GOT3 (cell line): ENCODE measurements around the gene GPR39.
A peak's percentile ranks its signal among the peaks of the same experiment; 100 is the strongest.

ENCODE experiments used
- DNase-seq: peaks from one replicate; lab custom pipeline; 2025; ENCODE audit warnings: mixed read lengths; lab: John Stamatoyannopoulos, UW

Gene GPR39

GRCh38 chr2:132414081-132414480 is 2.5 kb upstream of the GPR39 start:
- DNase-seq = no peak

GRCh38 chr2:132415256-132415914 is 1.2 kb upstream of the GPR39 start:
- DNase-seq = no peak

DNA sequence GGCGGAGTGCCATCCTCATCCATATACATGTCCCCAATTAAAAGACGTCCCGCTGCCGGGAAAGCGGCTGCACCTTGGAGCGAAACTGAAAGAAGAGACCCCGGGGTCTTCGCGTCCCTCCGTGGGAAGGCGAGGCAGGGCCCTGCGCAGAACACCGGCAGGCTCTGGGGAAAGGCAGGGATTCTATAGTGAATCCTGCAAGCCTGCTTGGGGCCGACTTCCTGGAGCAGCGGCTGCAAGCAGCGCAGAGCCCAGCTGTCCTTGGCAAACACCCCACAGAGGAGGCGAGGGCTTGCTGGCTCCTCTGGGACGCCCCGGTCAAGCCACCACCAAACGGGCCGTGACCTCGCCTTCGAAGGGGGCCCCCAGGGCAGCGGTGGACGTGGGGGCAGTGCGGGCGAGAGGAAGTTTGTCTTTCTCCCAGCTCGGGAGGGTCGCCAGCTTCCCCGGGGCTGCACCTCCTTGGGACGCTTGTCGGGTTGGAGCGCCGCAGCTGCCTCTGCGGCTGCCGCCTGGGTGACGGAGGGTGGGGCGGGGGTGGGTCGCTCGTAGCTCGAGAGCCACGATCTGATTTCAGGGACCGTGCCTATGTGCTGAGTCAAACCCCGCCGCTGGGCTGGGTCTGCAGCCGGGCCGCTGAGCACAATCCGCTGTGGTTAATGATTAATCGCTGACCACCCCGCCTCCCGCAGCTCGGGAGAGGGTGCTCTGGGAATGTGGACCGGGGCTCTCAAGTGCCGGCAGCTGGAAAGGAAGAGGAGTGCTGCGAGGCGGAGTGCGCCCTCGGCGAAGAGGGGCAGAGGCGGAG is 486 bp upstream of the GPR39 start:
- DNase-seq = peak; percentile 73

DNA sequence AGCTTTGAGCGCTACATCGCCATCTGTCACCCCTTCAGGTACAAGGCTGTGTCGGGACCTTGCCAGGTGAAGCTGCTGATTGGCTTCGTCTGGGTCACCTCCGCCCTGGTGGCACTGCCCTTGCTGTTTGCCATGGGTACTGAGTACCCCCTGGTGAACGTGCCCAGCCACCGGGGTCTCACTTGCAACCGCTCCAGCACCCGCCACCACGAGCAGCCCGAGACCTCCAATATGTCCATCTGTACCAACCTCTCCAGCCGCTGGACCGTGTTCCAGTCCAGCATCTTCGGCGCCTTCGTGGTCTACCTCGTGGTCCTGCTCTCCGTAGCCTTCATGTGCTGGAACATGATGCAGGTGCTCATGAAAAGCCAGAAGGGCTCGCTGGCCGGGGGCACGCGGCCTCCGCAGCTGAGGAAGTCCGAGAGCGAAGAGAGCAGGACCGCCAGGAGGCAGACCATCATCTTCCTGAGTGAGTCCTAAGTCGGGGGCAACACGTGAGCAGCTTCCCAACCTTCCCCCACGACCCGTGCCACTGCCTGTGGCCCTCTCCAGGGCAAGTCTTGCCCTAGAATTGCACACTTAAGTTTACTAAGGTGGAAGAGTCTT is 928 bp downstream of the GPR39 start:
- DNase-seq = no peak

- DNase-seq = no peak
These were observed 2.6 kb downstream of the GPR39 start for GRCh38 chr2:132419235-132419634.

GRCh38 chr2:132419941-132420340 is 3.3 kb downstream of the GPR39 start:
- DNase-seq = no peak

DNA sequence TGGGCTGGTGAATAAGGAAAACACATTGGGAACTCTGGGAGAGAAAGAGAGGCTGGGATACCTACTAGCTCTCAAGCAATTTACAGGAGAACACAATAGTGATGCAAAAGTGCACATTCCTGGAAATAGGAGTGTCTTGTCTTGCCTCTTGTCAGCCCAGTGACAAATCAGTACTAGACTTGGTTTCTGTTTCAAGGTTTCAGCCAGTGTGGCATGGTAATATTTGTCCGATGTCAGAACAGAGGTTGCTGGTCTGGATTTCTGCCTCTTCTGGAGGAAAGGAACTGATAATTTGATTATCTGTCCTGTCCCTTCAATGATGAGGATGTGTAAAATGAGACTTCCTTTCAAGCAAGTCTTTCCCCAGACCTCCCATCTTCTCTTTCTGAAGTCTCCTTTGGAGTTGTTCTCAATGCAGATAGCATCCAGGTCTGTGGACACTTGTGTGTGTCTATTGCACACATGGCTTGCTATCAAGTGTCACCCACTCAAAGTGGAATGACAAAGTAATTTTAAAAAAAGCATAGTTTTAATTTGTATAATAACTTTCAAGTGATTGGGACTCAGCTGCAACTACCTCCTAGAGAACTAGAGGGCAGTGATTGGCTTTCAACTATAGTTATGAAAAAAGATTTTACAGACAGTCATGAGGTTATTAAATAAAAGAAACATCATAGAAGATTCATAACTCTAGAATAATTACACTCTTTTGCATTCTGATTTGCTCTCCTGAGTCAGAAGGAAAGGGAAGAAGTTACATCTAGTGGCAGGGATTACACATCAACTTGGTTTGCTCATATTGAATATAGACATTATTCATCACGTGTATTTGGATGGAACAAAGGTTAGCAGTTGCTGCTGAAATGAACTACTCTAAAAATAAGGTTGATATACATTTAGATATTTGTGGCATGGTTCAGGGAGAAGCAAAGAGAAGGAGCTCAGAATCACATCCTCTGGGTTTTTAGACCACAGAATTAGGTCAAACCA is 4.5 kb downstream of the GPR39 start:
- no peak for DNase-seq

DNA sequence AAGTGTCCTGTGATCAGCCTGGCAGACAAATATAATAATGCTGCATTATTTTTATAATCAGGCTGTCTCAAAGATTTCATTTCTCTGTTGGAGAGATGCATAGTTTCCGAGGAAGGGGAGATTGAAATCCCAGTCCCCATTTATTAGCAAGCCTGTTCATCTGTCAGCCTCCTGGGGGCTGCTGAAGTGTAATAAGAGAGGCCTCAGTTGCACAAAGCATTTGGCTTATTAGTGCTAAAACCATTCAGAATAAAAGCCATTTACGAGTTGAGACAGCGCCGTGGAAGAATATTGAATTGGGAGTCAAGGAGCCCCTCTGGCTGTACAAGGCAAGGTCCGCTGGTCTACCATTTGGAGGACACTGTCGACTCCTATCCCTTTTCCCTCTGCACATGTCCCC is 6.1 kb downstream of the GPR39 start:
- DNase-seq = no peak

DNA sequence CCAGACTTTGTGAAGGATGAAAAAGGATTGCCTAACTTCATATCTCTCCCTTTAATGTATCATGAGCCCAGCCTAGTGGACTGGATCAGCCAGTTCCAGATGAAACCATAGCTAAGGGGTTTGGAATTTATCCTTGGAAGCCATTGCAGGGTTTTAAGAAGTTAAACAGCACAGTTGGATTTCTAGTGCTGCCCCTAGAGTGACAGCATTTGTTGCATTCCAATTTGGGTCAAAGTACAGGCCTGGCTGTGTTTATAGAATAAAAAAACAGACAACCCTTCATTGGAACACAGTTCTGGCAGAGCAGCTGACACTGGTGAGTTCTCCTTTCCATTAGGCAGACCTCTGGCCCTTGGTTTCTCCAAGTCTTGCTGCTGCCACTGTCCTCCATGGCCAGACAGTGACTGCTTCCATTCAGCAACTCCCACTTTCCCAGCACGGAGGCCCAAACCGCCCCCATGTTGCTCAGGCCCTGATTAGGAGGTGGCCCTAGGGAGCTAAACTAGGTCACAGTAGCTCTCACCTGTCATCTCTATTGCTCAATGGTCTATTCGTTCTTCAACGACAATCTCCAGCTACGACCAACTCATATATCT is 8.0 kb downstream of the GPR39 start:
- no peak for DNase-seq

DNA sequence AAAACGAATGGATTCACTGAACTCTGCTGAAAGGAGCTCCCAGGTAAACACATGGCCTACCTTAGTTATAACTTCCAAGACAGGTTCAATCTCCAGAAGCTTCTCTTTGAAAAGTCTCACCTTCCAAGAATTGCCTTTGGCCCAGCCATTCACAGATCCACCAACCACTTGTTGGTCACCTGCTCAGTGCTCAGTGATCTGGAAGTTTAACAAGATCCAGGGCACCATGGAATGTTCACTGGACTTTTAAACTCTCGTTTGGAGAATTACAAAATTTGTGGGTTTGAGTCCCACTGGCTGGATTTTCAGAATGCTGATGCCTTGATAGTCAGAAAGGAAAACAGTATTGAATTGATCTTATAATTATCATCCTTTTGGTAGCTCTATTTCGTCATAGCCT is 9.4 kb downstream of the GPR39 start:
- no peak for DNase-seq

GRCh38 chr2:132426656-132427055 is 10.1 kb downstream of the GPR39 start:
- DNase-seq = no peak

GRCh38 chr2:132429351-132429750 is 12.7 kb downstream of the GPR39 start:
- no peak for DNase-seq

DNA sequence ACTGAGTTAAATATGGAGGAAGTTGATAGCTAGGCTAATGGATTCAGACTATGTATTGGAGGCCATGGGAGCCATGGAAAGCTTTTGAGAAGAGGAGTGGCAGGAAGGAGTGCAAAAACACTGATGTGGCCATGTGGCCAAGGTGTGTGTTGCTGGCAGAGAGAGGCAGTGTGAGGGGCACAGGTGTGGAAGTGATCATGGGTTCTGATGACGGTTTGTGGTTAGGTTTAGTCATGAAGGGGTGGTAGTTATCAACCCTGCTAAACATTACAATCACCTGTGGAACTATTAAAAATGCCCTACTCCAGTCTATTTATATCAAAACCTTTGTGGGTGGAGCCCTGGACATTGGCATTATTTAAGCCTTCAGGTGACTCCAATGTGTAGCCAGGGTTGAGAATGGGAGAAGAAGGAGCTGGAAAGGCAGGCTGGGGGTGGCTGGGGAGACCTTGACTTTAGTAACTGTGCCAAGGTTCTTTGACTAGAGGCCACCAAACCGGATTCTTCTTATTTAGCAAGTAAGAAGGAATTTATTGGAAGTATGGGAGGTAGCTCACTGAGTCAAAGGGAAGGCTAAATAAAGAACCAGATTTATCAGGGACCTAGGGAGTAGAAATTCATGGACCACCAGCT is 13.5 kb downstream of the GPR39 start:
- DNase-seq = no peak

DNA sequence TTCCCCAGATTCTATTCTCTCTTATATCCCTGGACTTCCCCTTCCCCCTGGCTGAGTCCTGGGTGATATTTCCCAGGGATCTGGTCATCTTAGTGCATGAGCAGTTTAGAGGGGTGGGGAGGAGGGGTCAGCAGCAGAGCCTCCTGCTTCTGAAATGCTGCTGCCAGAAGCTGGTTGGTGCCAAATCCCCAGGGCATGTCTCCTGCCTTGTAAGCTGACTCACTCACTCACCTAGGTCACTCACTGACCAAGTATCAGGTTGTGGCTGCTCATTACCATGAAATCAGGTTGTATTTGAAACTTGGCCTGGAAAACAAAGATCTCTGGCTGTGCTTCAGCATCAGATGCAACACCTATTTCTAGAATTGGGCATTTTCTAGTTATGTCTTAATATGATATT is 14.3 kb downstream of the GPR39 start:
- no peak for DNase-seq

GRCh38 chr2:132437852-132438669 is 21.5 kb downstream of the GPR39 start:
- DNase-seq = no peak

DNA sequence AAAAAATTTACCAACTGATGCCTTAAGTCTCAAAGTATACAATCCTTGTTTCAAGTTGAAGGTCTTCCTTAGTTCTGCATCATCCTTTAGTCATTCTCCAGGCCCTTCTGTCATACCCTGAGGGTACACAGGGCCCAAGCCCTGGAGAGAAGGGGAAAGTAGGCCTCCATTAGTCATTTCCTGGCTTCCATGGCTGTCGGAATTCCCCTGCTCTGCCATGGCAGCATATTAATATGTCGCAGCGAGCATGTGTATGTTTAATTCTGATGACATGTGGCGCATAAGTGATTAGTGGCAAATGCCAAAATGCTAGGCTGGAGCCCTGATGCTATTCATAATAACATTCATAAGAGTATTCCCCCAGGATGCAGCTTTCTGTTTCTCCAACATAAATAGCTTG is 22.1 kb downstream of the GPR39 start:
- DNase-seq = peak; percentile 31

DNA sequence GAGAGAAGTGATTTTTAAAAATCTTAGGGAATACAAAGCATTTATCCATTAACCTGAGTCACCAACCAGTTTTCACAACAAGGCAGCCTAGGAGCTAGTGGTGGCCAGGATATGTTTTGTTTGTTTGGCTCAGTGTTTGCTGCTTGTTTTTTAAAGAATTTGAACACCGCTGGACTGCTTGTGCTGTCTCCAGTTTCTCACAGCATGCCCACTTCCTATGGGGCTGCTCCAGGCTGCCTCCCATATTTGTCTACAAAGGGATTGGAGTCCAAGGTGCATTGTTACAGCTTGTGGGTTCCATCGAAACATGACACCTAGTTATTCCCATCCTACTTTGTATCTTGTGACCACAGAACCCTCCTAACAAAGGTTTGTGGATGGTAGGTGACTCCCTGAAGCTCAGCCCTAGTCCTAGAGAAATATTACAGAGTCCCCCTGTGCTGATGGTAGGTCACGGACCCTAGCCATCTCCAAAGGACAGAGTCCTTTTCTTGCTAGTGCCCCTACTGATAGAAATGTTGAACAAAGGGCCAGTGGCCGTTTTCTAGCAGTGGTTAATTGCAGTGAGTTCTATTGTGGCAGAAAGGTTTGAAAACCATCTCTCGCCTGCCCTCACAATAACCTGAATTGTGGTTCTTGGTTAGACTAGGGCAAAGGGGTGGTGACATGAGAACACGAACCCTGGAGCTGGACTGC is 23.2 kb downstream of the GPR39 start:
- no peak for DNase-seq

DNA sequence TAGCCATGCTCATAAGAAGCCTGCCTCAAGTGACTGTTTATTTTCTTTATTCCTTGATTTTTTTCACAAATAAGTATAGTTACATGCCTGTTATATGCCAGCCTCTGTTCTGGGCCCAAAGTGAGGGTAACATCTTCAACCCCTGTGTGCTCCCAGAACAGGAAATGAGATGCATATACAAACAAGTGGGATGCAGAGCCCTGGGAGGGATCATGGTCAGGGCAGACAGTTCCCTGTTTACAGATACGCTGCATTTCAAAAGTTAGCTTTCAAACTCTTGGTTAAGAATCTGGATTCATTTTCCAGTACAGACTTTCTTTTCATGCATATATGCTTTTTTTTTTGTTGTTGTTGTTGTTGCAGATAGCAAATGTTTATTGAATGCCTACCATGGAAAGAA is 24.4 kb downstream of the GPR39 start:
- no peak for DNase-seq

GRCh38 chr2:132442278-132442677 is 25.7 kb downstream of the GPR39 start:
- no peak for DNase-seq

DNA sequence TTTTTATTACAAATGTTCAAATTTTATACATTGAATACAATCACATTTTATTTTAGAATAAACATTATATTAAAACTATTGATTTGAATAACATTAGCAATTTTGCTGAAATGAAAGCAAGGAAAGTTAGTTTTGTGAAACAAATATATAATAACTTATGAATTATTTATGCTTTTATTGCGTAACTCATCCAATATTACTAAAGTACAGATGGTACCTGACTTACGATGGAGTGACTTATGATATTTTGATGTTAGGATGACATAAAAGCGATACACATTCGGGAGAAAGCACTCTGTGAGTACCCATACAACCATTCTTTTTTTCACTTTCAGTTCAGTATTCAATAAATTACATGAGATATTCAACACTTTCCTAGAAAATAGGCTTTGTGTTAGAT is 26.5 kb downstream of the GPR39 start:
- DNase-seq = no peak
